Sigmoid colon (tissue), 7 donors: ENCODE results near the gene PCYT1A. TPM values are rescaled to one million over a fixed set of nuclear protein-coding genes. Genes with fewer than 3 reads are reported as not detected.
"Not testable (repeated sequence)": the region's sequence is repeated elsewhere in the genome, so short reads cannot be mapped to it uniquely, and the experiment has no call there.

Experiments used
- DNase-seq: peaks from one replicate; pipeline ENCODE4 v3.0.0-alpha.2; 2019
- H3K27ac ChIP-seq, 4 donors: fragments of 200-600 bp; sonication (generic); one replicate each; pipeline ENCODE4 v1.5.1; 2016 to 2019; ENCODE audit warnings: mild to moderate bottlenecking in 1 of 4
- H3K27me3 ChIP-seq, 3 donors: fragments of 200-600 bp; sonication (generic); one replicate each; pipeline ENCODE4 v1.5.1; 2019; ENCODE audit warnings: mild to moderate bottlenecking in 1 of 3
- H3K36me3 ChIP-seq, 4 donors: fragments of 200-600 bp; sonication (generic); one replicate each; pipeline ENCODE4 v1.5.1; 2016 to 2019
- H3K4me1 ChIP-seq, 4 donors: fragments of 200-600 bp; sonication (generic); one replicate each; pipeline ENCODE4 v1.5.1; 2017 to 2019
- H3K4me3 ChIP-seq, 4 donors: fragments of 200-600 bp; sonication (generic); one replicate each; pipeline ENCODE4 v1.5.1; 2017 to 2019; ENCODE audit warnings: mild to moderate bottlenecking in 2 of 4, moderate library complexity in 1 of 4
- H3K9me3 ChIP-seq, 4 donors: fragments of 200-600 bp in 3 of 4; sonication (generic) in 3 of 4; one replicate each; pipeline versions ENCODE4 v1.5.1 to v1.6.1; 2013 to 2019
- EP300 ChIP-seq, 4 donors: sonication (generic); formaldehyde crosslinking; IDR thresholded peaks; one replicate each; pipeline ENCODE4 v1.6.1; 2017; ENCODE audit warnings: antibody characterized with exemption in 4 of 4
- POLR2A ChIP-seq, 2 donors: fragments of 450-650 bp; IDR thresholded peaks; one replicate each; pipeline ENCODE4 v1.6.1; 2016; ENCODE audit warnings: antibody characterized with exemption in 2 of 2, mild to moderate bottlenecking in 2 of 2, moderate library complexity in 2 of 2
- POLR2AphosphoS5 ChIP-seq, 4 donors: sonication (generic); formaldehyde crosslinking; IDR thresholded peaks; one replicate each; pipeline ENCODE4 v1.6.1; 2017; ENCODE audit warnings: antibody characterized with exemption in 4 of 4
- WGBS, 2 donors: extraction: QIAGEN DNeasy Blood & Tissue Kit; methylation state at CpG; one replicate each; pipeline ENCODE4 v1.1.7; 2013; 5-methylcytosine and 5-hydroxymethylcytosine counted together
- intact Hi-C: fragments of 100-400 bp; cut with DNase I; formaldehyde crosslinking; loops from one replicate; pipeline ENCODE4 v1.15.1; 2023
- polyA plus RNA-seq, 3 donors: library from polyadenylated mRNA; stranded (reverse); fragments of 200-250 nt; gene quantifications; one replicate each; pipeline ENCODE4 v1.2.3, GENCODE V29; 2013
- total RNA-seq, 4 donors: library from RNA; depleted of rRNA; stranded (reverse); fragments of >200 nt; gene quantifications; one replicate each; pipeline ENCODE4 v1.1.0, GENCODE V29; 2016
- TF ChIP-seq, protein P1 (sequence below), 4 experiments: fragments of 450-650 bp in 3 of 4; fragments of 200-600 bp in 1 of 4; IDR thresholded peaks; one replicate each; pipeline ENCODE4 v1.5.1; 2016 to 2019; ENCODE audit warnings: antibody characterized with exemption in 4 of 4, mild to moderate bottlenecking in 3 of 4, moderate library complexity in 2 of 4
- donor health status: healthy with polysubstance abuse.
- donor health status: Bipolar disorder and iron deficiency.
- donor health status: healthy.

The PCYT1A gene
- total and polyA plus RNA-seq, 7 donors = 25.8 to 88.6 (median 61.4) TPM

DNA sequence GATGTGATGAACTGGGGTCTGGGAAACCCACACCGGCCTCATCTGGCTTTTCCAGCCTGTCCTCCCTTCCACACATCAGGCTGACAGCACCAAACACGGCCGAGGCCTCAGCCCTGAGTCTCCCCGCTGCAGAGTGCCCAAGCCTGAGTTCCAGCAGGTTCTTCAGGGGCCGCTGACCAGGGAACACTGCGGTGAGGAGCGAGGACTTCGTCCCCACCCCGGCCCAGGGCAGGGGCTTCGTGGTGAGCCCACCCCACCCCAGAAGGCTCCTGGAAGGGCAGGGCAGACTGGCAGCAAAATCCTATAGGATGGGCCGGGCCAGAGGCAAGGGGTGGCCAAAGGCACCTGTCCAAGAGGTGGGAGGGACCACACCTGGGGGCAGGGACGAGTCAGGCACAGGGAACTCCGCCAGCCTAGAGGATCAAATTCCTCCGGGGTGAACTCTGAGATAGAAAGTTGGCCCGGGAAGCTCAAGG is 71.4 kb downstream of the PCYT1A start, which contains the start of gene SLC51A:
SLC51A (plus strand) TSS at position 446 of the 476 bp plus-strand sequence. CDS start 179 bp downstream, outside the sequence.
- H3K27ac ChIP-seq = no peak within 1 kb of the TSS

DNA sequence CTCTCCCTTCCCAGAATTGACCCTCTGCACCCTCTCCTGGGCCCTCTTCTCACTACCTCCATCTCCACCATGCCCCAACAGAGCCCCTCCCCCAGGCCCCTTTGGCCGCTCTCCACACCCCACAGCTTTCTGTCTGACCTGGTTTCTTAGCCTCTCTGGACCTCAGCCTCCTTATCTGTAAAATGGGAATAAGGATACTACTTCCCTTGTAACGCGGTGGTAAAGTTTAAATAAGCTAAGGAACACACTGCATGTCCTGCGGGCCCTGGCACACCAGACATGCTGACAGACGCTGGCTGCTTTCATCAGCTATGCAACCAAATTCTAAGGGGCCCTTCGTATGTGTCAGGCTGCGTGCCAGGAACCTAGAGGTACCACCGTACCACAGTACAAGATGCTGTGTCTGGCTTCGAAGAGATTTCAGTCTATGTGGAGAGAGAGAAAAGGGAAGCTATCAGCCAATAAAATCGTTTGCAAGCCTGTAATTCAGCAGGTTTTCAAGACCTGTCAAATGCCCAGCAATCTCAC is 72.0 kb downstream of the PCYT1A start:
- H3K9me3 ChIP-seq = no peaks in the 10 kb centered on the region
- TF ChIP-seq POLR2A (IDR thresholded peaks at IDR 0.05) = no peak
- no peak for TF ChIP-seq EP300 (IDR thresholded peaks at IDR 0.05)
- TF ChIP-seq, protein P1, sequence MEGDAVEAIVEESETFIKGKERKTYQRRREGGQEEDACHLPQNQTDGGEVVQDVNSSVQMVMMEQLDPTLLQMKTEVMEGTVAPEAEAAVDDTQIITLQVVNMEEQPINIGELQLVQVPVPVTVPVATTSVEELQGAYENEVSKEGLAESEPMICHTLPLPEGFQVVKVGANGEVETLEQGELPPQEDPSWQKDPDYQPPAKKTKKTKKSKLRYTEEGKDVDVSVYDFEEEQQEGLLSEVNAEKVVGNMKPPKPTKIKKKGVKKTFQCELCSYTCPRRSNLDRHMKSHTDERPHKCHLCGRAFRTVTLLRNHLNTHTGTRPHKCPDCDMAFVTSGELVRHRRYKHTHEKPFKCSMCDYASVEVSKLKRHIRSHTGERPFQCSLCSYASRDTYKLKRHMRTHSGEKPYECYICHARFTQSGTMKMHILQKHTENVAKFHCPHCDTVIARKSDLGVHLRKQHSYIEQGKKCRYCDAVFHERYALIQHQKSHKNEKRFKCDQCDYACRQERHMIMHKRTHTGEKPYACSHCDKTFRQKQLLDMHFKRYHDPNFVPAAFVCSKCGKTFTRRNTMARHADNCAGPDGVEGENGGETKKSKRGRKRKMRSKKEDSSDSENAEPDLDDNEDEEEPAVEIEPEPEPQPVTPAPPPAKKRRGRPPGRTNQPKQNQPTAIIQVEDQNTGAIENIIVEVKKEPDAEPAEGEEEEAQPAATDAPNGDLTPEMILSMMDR (IDR thresholded peaks at IDR 0.05) = no peak
- TF ChIP-seq POLR2AphosphoS5 (IDR thresholded peaks at IDR 0.05) = no peak
- no peak overlapping the region for H3K4me3 ChIP-seq
- 67 to 78% methylated on average over 10 of the region's 10 CpGs for WGBS, 2 donors
- peaks cover 0 to 12% (median 8%) of the 10 kb centered on the region in 4 donors for H3K4me1 ChIP-seq
- intact Hi-C loops = no loop called here
- DNase-seq = no peak
- peaks cover 0 to 6% (median 0%) of the 10 kb centered on the region in 3 donors for H3K27me3 ChIP-seq
- no peak overlapping the region for H3K27ac ChIP-seq
- H3K36me3 ChIP-seq = no peaks in the 10 kb centered on the region

More for the DNA sequence above, 71.4 kb downstream of the PCYT1A start, which contains the start of gene SLC51A:
- DNase-seq = no peak
- no peaks in the 10 kb centered on the region for H3K36me3 ChIP-seq
- H3K27me3 ChIP-seq = peaks cover 0 to 6% (median 0%) of the 10 kb centered on the region in 3 donors
- H3K4me1 ChIP-seq = peaks cover 0 to 12% (median 8%) of the 10 kb centered on the region in 4 donors
- TF ChIP-seq EP300 (IDR thresholded peaks at IDR 0.05) (no peak), POLR2AphosphoS5 (IDR thresholded peaks at IDR 0.05) (no peak), POLR2A (IDR thresholded peaks at IDR 0.05) (no peak)
- TF ChIP-seq, protein P1 (IDR thresholded peaks at IDR 0.05) = no peak
- H3K9me3 ChIP-seq = no peaks in the 10 kb centered on the region
- intact Hi-C loops = no loop called here
- 15 to 54% methylated on average over 15 of the region's 15 CpGs for WGBS, 2 donors
- H3K4me3 ChIP-seq = no peak within 1 kb of the TSS

GRCh38 chr3:196214783-196215441 is 72.6 kb downstream of the PCYT1A start:
- 61 to 81% methylated on average over 16 of the region's 16 CpGs for WGBS, 2 donors
- TF ChIP-seq POLR2A (IDR thresholded peaks at IDR 0.05) (no peak), POLR2AphosphoS5 (IDR thresholded peaks at IDR 0.05) (no peak), EP300 (IDR thresholded peaks at IDR 0.05) (no peak)
- TF ChIP-seq, protein P1 (IDR thresholded peaks at IDR 0.05) = no peak
- Histone ChIP-seq H3K4me1 (peaks cover 0 to 12% (median 7%) of the 10 kb centered on the region in 4 donors), H3K9me3 (no peaks in the 10 kb centered on the region), H3K4me3 (no peak overlapping the region), H3K27ac (no peak overlapping the region), H3K36me3 (no peaks in the 10 kb centered on the region), H3K27me3 (peaks cover 0 to 6% (median 0%) of the 10 kb centered on the region in 3 donors)
- DNase-seq = no peak
- intact Hi-C loops = no loop called here

- no peak for DNase-seq
Observed at GRCh38 chr3:196210673-196211556, 76.6 kb downstream of the PCYT1A start, which contains the start of gene ZDHHC19. ZDHHC19 (minus strand) TSS chr3:196211400; CDS start chr3:196211315, 85 bp downstream.

DNA sequence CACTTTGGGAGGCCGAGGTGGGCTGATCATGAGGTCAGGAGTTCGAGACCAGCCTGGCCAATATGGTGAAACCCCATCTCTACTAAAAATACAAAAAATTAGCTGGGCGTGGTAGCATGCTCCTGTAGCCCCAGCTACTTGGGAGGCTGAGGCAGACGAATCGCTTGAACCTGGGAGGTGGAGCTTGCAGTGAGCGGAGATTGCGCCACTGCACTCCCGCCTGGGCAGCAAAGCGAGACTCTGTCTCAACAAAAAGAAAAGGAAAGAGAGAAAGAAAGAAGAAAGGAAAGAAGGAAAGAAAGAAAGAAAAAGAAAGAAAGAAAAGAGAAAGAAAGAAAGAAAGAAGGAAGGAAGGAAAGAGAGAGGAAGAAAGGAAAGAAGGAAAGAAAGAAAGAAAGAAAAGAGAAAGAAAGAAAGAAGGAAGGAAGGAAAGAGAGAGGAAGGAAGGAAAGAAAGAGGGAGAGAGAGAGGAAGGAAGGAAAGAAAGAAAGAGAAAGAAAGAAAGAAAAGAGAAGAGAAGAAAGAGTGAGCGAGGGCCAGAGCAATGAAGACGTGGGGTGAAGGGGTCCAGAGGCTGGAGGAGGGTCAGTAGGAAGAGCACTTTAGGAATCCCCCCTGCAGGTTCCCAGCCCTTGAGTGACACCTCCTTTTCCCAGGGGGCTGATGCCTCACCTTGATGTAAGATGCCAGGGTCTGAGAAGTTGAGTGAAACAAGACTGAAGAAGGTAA is 77.4 kb downstream of the PCYT1A start:
- 88 to 92% methylated on average over 11 of the region's 11 CpGs for WGBS, 2 donors
- Histone ChIP-seq H3K4me1 (peaks cover 0 to 10% (median 6%) of the 10 kb centered on the region in 4 donors), H3K27me3 (peaks cover 0 to 14% (median 6%) of the 10 kb centered on the region in 3 donors)
- H3K27ac ChIP-seq, H3K9me3 ChIP-seq, H3K4me3 ChIP-seq, DNase-seq, H3K36me3 ChIP-seq, intact Hi-C loops: not testable (repeated sequence)

More at GRCh38 chr3:196210673-196211556, 76.6 kb downstream of the PCYT1A start, which contains the start of gene ZDHHC19:
- no peak within 1 kb of the TSS for H3K27ac ChIP-seq
- 74 to 80% methylated on average over 23 of the region's 23 CpGs for WGBS, 2 donors
- intact Hi-C loops = no loop called here
- H3K27me3 ChIP-seq = peaks cover 0 to 14% (median 6%) of the 10 kb centered on the region in 3 donors
- H3K4me1 ChIP-seq = peaks cover 0 to 10% (median 6%) of the 10 kb centered on the region in 4 donors
- H3K4me3 ChIP-seq = no peak within 1 kb of the TSS
- TF ChIP-seq, protein P1 (IDR thresholded peaks at IDR 0.05) = no peak
- no peak for TF ChIP-seq EP300 (IDR thresholded peaks at IDR 0.05)
- TF ChIP-seq POLR2A (IDR thresholded peaks at IDR 0.05) = no peak
- no peak for TF ChIP-seq POLR2AphosphoS5 (IDR thresholded peaks at IDR 0.05)
- H3K36me3 ChIP-seq = no peaks in the 10 kb centered on the region
- no peaks in the 10 kb centered on the region for H3K9me3 ChIP-seq
